IPS-15b (cell line): ENCODE results near the gene MLST8.
A peak's percentile ranks its signal among the peaks of the same experiment; 100 is the strongest.
"Not testable (repeated sequence)": the region's sequence is repeated elsewhere in the genome, so short reads cannot be mapped to it uniquely, and the experiment has no call there.

Experiments used
- H3K27me3 ChIP-seq: one replicate; pipeline ENCODE4 v1.6.1; 2013; ENCODE audit warnings: low read length; ENCODE audit not compliant: control insufficient read depth, insufficient read depth
- H3K36me3 ChIP-seq: one replicate; pipeline ENCODE4 v1.6.1; 2013; ENCODE audit warnings: low read length; ENCODE audit not compliant: control insufficient read depth, insufficient read depth
- H3K4me1 ChIP-seq: one replicate; pipeline ENCODE4 v1.6.1; 2013; ENCODE audit warnings: mild to moderate bottlenecking, low read length; ENCODE audit not compliant: control insufficient read depth, insufficient read depth
- H3K4me3 ChIP-seq: one replicate; pipeline ENCODE4 v1.5.1; 2013; ENCODE audit warnings: low read depth, low read length
- H3K9ac ChIP-seq: one replicate; pipeline ENCODE4 v1.6.1; 2013; ENCODE audit warnings: low read depth, mild to moderate bottlenecking, low read length
- H3K9me3 ChIP-seq: one replicate; pipeline ENCODE4 v1.6.1; 2013; ENCODE audit warnings: mild to moderate bottlenecking, low read length; ENCODE audit not compliant: control insufficient read depth, insufficient read depth

The MLST8 gene

DNA sequence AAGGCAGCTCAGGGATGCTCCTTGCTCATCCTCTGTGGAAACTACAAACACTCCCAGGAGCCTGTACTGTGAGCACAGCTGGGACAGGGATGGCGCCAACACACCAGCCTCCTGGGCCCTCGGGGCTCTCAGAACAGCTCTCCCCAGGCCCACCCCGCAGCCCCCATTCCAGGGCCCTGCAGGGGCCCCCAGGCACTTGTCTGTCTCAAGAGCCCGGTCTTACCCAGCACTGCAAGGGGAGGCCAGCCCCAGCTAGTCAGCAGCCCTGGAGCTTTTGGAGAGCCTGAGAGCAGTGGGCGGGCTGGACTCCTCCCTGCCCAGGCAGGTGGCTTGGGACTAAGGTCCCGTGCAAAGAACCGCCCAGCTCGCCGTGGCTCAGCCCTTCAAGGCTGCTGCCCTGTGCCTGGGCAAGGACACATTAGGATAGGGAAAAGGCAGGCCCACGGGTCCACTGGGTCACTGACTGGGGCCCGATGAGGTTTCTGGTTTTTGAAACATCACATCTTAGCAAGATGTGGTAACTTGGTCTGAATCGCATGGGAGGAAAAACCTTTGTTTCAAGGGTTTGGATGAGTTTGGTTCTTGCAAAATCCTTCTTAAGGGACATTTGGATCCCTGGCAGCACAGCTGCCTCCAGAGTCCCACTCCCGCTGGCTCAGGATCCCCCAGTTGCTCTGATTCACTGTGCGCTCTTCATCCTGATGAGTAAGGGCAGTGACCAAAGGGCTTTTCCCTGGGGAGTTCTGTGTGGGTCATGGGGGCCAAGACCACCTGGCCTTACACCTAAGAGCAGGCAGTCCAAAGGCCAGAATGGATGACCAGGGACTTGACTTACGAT lies 33.8 kb downstream of the MLST8 start:
- no peak overlapping the region for H3K4me3 ChIP-seq
- H3K36me3 ChIP-seq = peaks cover 32% of the 10 kb centered on the region
- no peak overlapping the region for H3K9ac ChIP-seq
- H3K9me3 ChIP-seq = no peaks in the 10 kb centered on the region
- H3K4me1 ChIP-seq = no peaks in the 10 kb centered on the region
- peaks cover 3% of the 10 kb centered on the region for H3K27me3 ChIP-seq

DNA sequence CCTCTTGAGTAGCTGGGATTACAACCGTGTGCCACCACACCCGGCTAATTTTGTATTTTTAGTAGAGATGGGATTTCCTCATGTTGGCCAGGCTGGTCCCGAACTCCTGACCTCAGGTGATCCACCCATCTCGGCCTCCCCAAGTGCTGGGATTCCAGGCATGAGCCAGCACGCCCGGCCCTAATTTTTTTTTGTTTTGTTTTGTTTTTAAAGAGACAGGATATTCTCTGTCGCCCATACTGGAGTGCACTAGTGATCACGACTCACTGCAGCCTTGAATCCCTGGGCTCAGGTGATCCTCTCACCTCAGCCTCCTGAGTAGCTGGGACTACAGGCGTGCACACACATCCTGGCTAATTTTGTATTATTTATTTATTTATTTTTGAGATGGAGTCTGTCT lies 35.1 kb downstream of the MLST8 start:
- H3K27me3 ChIP-seq, H3K9ac ChIP-seq, H3K4me1 ChIP-seq, H3K4me3 ChIP-seq, H3K9me3 ChIP-seq: not testable (repeated sequence)
- H3K36me3 ChIP-seq = peaks cover 34% of the 10 kb centered on the region

DNA sequence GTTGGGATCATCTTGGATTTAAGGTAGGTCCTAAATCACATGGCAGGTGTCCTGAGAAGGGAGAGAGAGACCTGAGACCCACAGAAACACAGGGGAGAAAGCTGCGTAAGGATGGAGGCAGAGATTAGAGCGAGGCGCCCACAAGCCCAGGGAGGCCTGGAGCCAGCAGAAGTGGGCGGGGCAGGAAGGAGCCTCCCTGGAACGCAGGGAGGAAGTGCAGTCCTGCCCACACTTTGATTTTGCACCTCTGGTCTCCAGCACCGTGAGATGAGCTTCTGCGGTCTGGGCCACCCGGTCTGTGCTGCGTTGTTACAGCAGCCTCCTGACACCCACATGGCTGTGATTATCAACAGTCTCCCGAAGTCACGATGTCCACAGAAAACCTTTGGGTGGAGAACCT lies 37.3 kb downstream of the MLST8 start:
- Histone ChIP-seq H3K9me3 (no peaks in the 10 kb centered on the region), H3K36me3 (peaks cover 38% of the 10 kb centered on the region), H3K27me3 (peaks cover under 1% of the 10 kb centered on the region), H3K9ac (no peak overlapping the region), H3K4me1 (no peaks in the 10 kb centered on the region), H3K4me3 (no peak overlapping the region)

DNA sequence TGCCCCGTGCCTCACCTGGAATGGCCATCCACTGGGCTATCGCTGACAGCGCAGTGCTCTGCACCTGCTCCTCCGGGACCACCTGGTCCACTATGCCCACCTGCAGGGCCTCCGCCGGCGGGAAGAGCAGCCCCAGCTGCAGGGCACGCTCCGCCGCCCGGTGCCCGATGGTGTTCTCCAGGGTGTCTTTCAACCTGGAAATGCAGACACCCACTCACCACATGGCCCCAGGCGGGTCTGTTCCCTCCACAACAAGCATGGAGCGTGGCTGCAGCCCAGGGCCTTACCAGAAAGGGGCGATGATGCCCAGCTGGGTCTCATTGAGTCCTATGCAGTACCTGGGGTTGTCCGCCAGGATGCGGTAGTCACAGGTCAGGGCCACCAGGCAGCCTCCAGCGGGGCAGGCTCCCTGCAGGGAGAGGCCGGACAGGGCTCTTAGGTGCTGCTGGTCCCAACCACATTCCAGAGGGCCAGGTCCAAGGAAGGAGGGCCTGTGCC lies 37.8 kb downstream of the MLST8 start:
- Histone ChIP-seq H3K4me1 (no peaks in the 10 kb centered on the region), H3K4me3 (no peak overlapping the region), H3K36me3 (peaks cover 38% of the 10 kb centered on the region), H3K9ac (no peak overlapping the region), H3K27me3 (no peaks in the 10 kb centered on the region), H3K9me3 (no peaks in the 10 kb centered on the region)

DNA sequence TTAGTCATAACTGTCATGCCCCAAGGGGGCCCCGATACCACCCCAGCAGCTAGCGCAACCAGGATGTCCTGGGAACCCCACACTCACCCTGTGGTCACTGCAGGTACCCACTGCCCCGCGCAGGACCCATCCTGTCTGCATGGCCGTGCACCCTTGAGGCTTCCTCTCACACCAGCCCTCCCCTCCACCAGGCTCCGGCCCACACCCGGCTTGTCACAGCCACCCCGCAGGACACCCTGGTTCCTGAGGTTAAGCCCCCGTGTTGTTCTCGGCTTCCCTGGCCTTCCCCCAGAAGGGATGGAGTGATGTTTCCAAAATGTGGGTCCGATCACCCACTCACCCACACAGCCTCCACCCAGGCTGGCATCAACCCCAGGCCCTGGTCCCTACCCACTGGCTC lies 38.5 kb downstream of the MLST8 start:
- Histone ChIP-seq H3K9me3 (no peaks in the 10 kb centered on the region), H3K9ac (no peak overlapping the region), H3K27me3 (no peaks in the 10 kb centered on the region), H3K4me1 (no peaks in the 10 kb centered on the region), H3K36me3 (peaks cover 38% of the 10 kb centered on the region), H3K4me3 (no peak overlapping the region)

DNA sequence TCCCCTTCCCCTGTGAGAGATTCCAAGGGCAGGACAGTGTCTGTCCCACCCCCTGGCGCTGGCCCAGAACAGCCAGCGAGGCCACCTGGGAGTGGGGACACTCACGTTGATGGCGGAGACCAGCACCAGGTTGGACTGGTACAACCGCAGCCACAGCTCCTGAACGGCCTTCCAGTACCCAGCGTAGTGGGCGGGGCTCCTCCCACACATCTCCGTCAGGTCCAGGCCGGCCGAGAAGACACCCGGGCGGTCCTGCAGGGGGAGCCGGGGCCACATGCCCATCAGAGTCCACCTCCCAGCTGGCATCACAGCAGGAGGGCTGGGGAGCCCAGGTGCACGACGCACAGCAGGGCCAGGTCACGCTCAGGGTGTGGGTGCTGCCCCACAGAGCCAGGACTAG lies 39.0 kb downstream of the MLST8 start:
- Histone ChIP-seq H3K4me3 (no peak overlapping the region), H3K27me3 (no peaks in the 10 kb centered on the region), H3K36me3 (peaks cover 41% of the 10 kb centered on the region), H3K9me3 (no peaks in the 10 kb centered on the region), H3K4me1 (no peaks in the 10 kb centered on the region), H3K9ac (no peak overlapping the region)

DNA sequence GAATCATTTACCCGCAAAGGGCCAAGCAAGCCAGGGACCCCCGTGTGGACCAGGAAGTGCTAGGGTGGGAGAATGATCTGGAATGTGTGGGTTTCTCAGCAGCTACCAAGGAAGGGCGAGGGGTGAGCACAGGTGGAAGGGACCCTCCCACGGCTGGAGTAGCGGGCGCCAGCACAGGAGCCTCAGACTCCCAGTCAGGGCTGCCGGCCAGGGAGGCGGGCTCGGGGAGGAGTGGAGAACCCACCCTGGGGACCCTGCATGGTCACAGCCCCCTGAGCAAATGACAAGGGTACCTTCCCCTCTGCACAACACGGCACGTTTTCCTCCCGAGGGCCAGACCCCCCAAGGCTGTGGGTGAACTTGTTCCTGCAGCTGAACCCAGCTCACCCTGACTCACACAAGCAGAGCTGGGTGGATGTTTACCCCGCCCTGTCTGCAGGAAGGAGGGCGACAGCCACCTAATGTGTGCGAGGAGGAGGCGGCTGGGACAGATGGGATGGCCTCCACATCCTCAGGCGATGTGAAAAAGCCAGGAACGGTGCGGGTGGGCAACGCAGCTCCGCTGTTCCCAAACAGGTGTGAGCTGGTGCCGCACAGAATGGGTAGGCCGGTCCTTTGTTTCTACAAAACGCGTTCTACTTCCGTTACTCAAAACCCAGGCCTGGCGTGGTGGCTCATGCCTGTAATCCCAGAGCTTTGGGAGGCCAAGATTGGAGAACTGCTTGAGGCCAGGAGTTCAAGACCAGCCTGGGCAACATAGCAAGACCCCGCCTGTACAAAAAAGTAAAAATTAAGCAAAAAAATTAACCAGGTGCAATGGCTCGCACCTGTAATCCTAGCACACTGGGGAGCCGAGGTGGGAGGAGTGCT lies 39.9 kb downstream of the MLST8 start:
- H3K36me3 ChIP-seq = peaks cover 41% of the 10 kb centered on the region
- H3K4me3 ChIP-seq = no peak overlapping the region
- no peak overlapping the region for H3K9ac ChIP-seq
- H3K4me1 ChIP-seq = no peaks in the 10 kb centered on the region
- H3K27me3 ChIP-seq = no peaks in the 10 kb centered on the region
- no peaks in the 10 kb centered on the region for H3K9me3 ChIP-seq

DNA sequence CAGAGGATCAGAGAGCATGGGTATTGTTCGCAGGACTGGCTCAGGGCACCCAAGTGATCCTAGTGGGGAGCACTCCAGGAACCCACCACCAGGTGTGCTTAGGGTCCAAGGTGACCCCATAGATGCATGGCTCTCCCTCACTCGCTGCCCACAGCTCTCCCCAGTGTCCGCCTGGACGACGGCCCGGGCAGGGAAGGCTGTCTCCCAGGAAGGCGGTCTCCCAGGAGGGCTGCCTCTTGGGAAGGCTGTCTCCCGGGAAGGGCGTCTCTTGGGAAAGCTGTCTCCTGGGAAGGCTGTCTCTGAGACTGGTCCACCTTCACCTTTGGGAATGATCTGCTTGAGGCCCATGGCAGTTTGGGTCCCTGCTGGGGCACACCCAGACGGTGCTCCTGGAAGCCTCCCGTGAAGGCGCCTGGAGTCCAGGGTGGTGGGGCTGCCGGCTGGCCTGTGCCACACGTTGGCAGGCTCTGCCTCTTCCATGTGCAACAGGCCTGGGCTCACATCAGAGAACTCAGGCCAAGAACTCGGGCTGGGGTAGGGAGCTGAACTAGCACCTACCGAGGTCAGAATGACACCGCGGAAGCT lies 41.1 kb downstream of the MLST8 start:
- no peak overlapping the region for H3K9ac ChIP-seq

DNA sequence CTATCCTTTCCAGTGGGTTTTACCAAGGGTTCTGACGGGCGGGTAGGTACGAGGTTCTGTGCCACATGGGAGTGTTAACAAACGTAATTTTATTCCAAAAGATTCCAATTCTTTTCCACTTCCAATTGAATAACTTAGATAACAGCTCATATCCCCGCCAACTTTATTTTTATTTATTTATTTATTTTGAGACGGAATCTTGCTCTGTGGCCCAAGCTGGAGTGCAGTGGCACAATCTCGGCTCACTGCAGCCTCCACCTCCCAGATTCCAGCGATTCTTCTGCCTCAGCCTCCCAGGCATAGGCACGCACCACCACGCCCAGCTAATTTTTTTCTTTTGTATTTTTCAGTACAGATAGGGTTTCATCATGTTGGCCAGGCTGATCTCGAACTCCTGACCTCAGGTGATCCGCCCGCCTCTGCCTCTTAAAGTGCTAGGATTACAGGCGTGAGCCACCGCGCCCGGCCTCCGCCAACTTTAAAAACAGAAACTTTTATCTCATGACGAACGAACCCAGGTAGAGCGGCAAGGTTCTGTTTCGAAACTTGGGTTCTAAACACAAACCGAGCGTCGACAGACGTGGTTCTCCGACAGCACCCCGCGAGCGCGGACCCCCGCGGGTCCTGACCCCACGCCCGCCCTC lies 45.5 kb downstream of the MLST8 start:
- H3K4me3 ChIP-seq = peak overlapping the region; percentile 77
- H3K9me3 ChIP-seq = no peaks in the 10 kb centered on the region
- peak overlapping the region; percentile 83 for H3K9ac ChIP-seq
- H3K27me3 ChIP-seq = no peaks in the 10 kb centered on the region
- H3K4me1 ChIP-seq = peaks cover 8% of the 10 kb centered on the region
- H3K36me3 ChIP-seq = peaks cover 40% of the 10 kb centered on the region

More for the DNA sequence above, 41.1 kb downstream of the MLST8 start:
- Histone ChIP-seq H3K4me3 (no peak overlapping the region), H3K27me3 (no peaks in the 10 kb centered on the region), H3K4me1 (no peaks in the 10 kb centered on the region), H3K9me3 (no peaks in the 10 kb centered on the region), H3K36me3 (peaks cover 41% of the 10 kb centered on the region)

DNA sequence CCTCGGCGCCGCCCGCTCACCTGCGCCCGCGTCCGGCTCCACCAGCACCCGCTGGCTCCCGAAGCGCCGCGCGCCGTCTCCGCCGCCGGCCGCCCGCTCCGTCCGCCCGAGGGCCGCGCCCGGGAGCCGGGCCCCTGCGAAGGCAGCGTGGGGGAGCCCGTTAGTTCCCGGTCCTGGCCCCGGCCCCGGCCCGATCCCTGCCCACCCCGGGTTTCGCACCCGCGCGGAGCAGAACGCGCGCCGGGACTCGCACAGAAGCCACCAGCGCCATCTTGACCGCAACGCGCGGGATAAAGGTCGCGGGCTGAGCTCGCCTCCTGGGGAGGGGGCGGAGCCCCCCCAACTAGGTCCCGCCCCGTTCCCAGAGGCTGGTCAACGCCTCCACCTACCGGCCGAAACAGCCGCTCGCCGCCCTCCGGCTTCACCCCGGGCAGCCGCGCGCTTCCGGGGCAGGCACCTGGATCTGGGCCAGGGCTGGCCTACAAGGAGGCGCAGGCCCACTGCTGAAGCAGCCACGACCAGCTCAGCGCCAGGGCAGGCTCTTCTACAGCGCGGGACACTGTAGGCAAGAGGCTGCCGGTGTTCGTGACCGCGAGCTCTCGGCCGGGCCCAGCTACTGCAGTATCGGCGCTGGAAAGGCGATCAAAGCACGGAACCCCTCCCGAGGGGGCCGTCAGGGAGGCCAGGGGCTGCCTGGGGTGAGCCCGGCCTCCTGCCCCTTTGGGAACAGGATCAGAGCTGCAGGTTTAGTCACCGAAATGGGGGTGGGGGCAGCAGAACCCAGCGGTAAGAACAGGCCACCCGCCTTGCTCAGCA lies 46.2 kb downstream of the MLST8 start, which contains the start of gene ECI1:
Gene ECI1, minus strand, starts transcription at position 292 of the 816 bp plus-strand sequence. Its CDS starts 21 bp downstream, at position 271.
- peak within 1 kb of the TSS; percentile 83 for H3K9ac ChIP-seq
- H3K9me3 ChIP-seq = no peaks in the 10 kb centered on the region
- H3K4me3 ChIP-seq = peak within 1 kb of the TSS; percentile 77
- H3K36me3 ChIP-seq = peaks cover 40% of the 10 kb centered on the region
- H3K27me3 ChIP-seq = no peaks in the 10 kb centered on the region
- peaks cover 8% of the 10 kb centered on the region for H3K4me1 ChIP-seq
